ENCODE measurements around the gene SUPT16H.

DNA sequence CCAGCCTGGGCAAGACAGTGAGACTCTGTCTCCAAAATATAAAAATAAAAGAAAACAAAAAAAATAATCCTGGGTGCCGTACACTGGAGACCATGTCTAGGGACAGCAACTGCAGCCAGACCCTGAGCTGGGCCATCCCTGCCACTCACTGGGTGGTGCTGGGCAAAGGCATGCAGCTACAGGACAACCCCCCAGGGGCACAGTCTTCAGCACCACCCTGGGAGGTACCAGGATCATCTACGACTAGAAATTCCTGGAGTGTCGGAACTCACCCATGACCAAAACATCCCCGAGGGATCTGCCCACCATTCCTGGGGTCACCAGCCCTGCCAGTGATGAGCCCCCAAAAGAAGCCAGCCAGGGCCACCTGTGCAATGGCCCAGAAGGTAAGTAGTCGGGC, 35.7 kb upstream of the SUPT16H start:
- TF ChIP-seq GATA2 (IDR thresholded peaks at IDR 0.05; ENCODE audit: low read depth, low read length) (no peak), GATA3 (IDR thresholded peaks at IDR 0.05; ENCODE audit: low read depth, low read length) (no peak)

All from SH-SY5Y (cell line).